ENCODE results near the gene NTM. TPM values are rescaled to one million over a fixed set of nuclear protein-coding genes. Genes with fewer than 3 reads are reported as not detected.

Gene NTM
- total RNA-seq, 1 experiment from 2014 or later, result 9.9 TPM

- Histone ChIP-seq H3K4me1 (ENCODE audit: insufficient read depth, low read length) (no peaks in the 10 kb centered on the region), H2BK15ac (ENCODE audit: low read depth, low read length) (no peak overlapping the region; the same call in 1 of the 2 replicates), H3K23ac (ENCODE audit: insufficient read length, low read depth, low read length) (no peak overlapping the region), H4K8ac (replicated peaks; ENCODE audit: insufficient read length, low read depth, low read length) (no peak overlapping the region), H2BK12ac (ENCODE audit: insufficient read length, low read depth, low read length) (no peak overlapping the region), H3K79me2 (ENCODE audit: insufficient read depth, low read length) (no peaks in the 10 kb centered on the region), H4K20me1 (ENCODE audit: control insufficient read depth, insufficient read depth, insufficient read length) (no peaks in the 10 kb centered on the region), H3K4ac (ENCODE audit: low read depth, low read length) (no peak overlapping the region), H3K9ac (ENCODE audit: extremely low read depth, insufficient read length, low read length) (no peak overlapping the region), H3K4me2 (ENCODE audit: insufficient read depth, insufficient read length, low read length) (no peak overlapping the region), H3K79me1 (ENCODE audit: insufficient read depth, low read depth, low read length, poor library complexity, severe bottlenecking) (no peaks in the 10 kb centered on the region), H2BK5ac (ENCODE audit: insufficient read length, low read length) (no peak overlapping the region), H2AFZ (ENCODE audit: low read length) (no peak overlapping the region), H4K91ac (ENCODE audit: insufficient read length, low read depth, low read length) (no peak overlapping the region), H3K9me3 (ENCODE audit: control insufficient read depth, low read depth, low read length) (no peaks in the 10 kb centered on the region), H2BK20ac (ENCODE audit: low read depth, low read length, poor library complexity, severe bottlenecking) (no peak overlapping the region), H3K27ac (ENCODE audit: insufficient read length, low read depth, low read length) (no peak overlapping the region), H2AK5ac (ENCODE audit: insufficient read length, low read length) (no peak overlapping the region), H3K27me3 (ENCODE audit: insufficient read depth, low read length) (no peaks in the 10 kb centered on the region), H2BK120ac (ENCODE audit: low read depth, low read length, poor library complexity, severe bottlenecking) (no peak overlapping the region), H3T11ph (ENCODE audit: low read length) (no peak overlapping the region), H3K23me2 (ENCODE audit: insufficient read length, low read depth, low read length, poor library complexity, severe bottlenecking) (no peaks in the 10 kb centered on the region), H3K18ac (ENCODE audit: insufficient read length, low read depth, low read length) (no peak overlapping the region), H4K5ac (ENCODE audit: insufficient read length, low read depth, low read length) (no peak overlapping the region), H3K14ac (ENCODE audit: insufficient read depth, low read length) (no peak overlapping the region), H3K56ac (ENCODE audit: insufficient read length, low read depth, low read length) (no peak overlapping the region)
- H3K27ac Mint-ChIP-seq, result no peak overlapping the region; a peak in 1 of 7 replicates
- no peaks in the 10 kb centered on the region; a peak in 1 of 7 replicates for H3K36me3 Mint-ChIP-seq (ENCODE audit: insufficient read depth in 1 of 3, low read depth in 3 of 3)
- DNase-seq, result no peak
- TF ChIP-seq CTCF (conservative IDR thresholded peaks at IDR 0.05), result no peak
- no peaks in the 10 kb centered on the region for H3K9me3 Mint-ChIP-seq
- no peak overlapping the region for H3K4me3 Mint-ChIP-seq
- H3K4me1 Mint-ChIP-seq, result peaks cover 8 to 14% of the 10 kb centered on the region in 2 experiments
- no peaks in the 10 kb centered on the region for H3K27me3 Mint-ChIP-seq (ENCODE audit: low read depth)
- WGBS (ENCODE audit: extremely low coverage, insufficient read length, low lambda C conversion rate), result no CpG with 5 or more reads among the region's 7 CpGs
Observed at GRCh38 chr11:131898949-131899348, 528.5 kb downstream of the NTM start.
